ENCODE measurements around the gene ANKRD10.

Gene ANKRD10

GRCh38 chr13:110904748-110905147 is 10.1 kb downstream of the ANKRD10 start:
- no peak overlapping the region for H3K4me2 ChIP-seq (ENCODE audit: low read length)
- H3K27ac ChIP-seq (ENCODE audit: low read depth, low read length) = no peak overlapping the region
- H3K36me3 ChIP-seq (ENCODE audit: control insufficient read depth, low read length) = peaks cover 91% of the 10 kb centered on the region
- peaks cover 69% of the 10 kb centered on the region for H3K79me2 ChIP-seq (ENCODE audit: control insufficient read depth, low read length)
- no peaks in the 10 kb centered on the region for H3F3A ChIP-seq (ENCODE audit: control insufficient read depth, insufficient read depth)
- H3K4me1 ChIP-seq (ENCODE audit: control insufficient read depth, low read length) = no peaks in the 10 kb centered on the region
- TF ChIP-seq EZH2phosphoT487 (IDR thresholded peaks at IDR 0.05; ENCODE audit: borderline replicate concordance, low read length) = no peak
- no peak for TF ChIP-seq CTCF (IDR thresholded peaks at IDR 0.05; ENCODE audit: low read depth, low read length, poor library complexity, severe bottlenecking)
- H3K27me3 ChIP-seq (ENCODE audit: control insufficient read depth, low read length) = no peaks in the 10 kb centered on the region
- no peak overlapping the region for H3K4me3 ChIP-seq (ENCODE audit: low read length)
- no peaks in the 10 kb centered on the region for H3K9me3 ChIP-seq (ENCODE audit: control insufficient read depth, insufficient read depth, low read length)
- peaks cover 18% of the 10 kb centered on the region for H4K20me1 ChIP-seq (ENCODE audit: control insufficient read depth, insufficient read depth, low read depth, low read length)
- no peaks in the 10 kb centered on the region for H3K9me2 ChIP-seq (replicated peaks; ENCODE audit: control insufficient read depth, low read length)

- Histone ChIP-seq H3K4me3 (ENCODE audit: low read length) (no peak overlapping the region), H3K79me2 (ENCODE audit: control insufficient read depth, low read length) (peaks cover 45% of the 10 kb centered on the region), H3K4me2 (ENCODE audit: low read length) (no peak overlapping the region), H3K9me3 (ENCODE audit: control insufficient read depth, insufficient read depth, low read length) (no peaks in the 10 kb centered on the region), H3K36me3 (ENCODE audit: control insufficient read depth, low read length) (peaks cover 82% of the 10 kb centered on the region), H4K20me1 (ENCODE audit: control insufficient read depth, insufficient read depth, low read depth, low read length) (peaks cover 14% of the 10 kb centered on the region), H3K9me2 (replicated peaks; ENCODE audit: control insufficient read depth, low read length) (no peaks in the 10 kb centered on the region), H3F3A (ENCODE audit: control insufficient read depth, insufficient read depth) (no peaks in the 10 kb centered on the region), H3K27me3 (ENCODE audit: control insufficient read depth, low read length) (no peaks in the 10 kb centered on the region), H3K4me1 (ENCODE audit: control insufficient read depth, low read length) (no peaks in the 10 kb centered on the region), H3K27ac (ENCODE audit: low read depth, low read length) (no peak overlapping the region)
- TF ChIP-seq CTCF (IDR thresholded peaks at IDR 0.05; ENCODE audit: low read depth, low read length, poor library complexity, severe bottlenecking) = no peak
- no peak for TF ChIP-seq EZH2phosphoT487 (IDR thresholded peaks at IDR 0.05; ENCODE audit: borderline replicate concordance, low read length)
Measured at GRCh38 chr13:110902370-110902769, 12.5 kb downstream of the ANKRD10 start.

- H3F3A ChIP-seq (ENCODE audit: control insufficient read depth, insufficient read depth) = no peaks in the 10 kb centered on the region
- peaks cover 66% of the 10 kb centered on the region for H3K36me3 ChIP-seq (ENCODE audit: control insufficient read depth, low read length)
- no peaks in the 10 kb centered on the region for H4K20me1 ChIP-seq (ENCODE audit: control insufficient read depth, insufficient read depth, low read depth, low read length)
- H3K4me2 ChIP-seq (ENCODE audit: low read length) = no peak overlapping the region
- no peaks in the 10 kb centered on the region for H3K9me3 ChIP-seq (ENCODE audit: control insufficient read depth, insufficient read depth, low read length)
- H3K27ac ChIP-seq (ENCODE audit: low read depth, low read length) = no peak overlapping the region
- no peaks in the 10 kb centered on the region for H3K4me1 ChIP-seq (ENCODE audit: control insufficient read depth, low read length)
- H3K27me3 ChIP-seq (ENCODE audit: control insufficient read depth, low read length) = no peaks in the 10 kb centered on the region
- TF ChIP-seq CTCF (IDR thresholded peaks at IDR 0.05; ENCODE audit: low read depth, low read length, poor library complexity, severe bottlenecking) = no peak
- no peak for TF ChIP-seq EZH2phosphoT487 (IDR thresholded peaks at IDR 0.05; ENCODE audit: borderline replicate concordance, low read length)
- H3K79me2 ChIP-seq (ENCODE audit: control insufficient read depth, low read length) = peaks cover 7% of the 10 kb centered on the region
- no peaks in the 10 kb centered on the region for H3K9me2 ChIP-seq (replicated peaks; ENCODE audit: control insufficient read depth, low read length)
- no peak overlapping the region for H3K4me3 ChIP-seq (ENCODE audit: low read length)
Measured at GRCh38 chr13:110897521-110897920, 17.3 kb downstream of the ANKRD10 start.
